ENCODE results near the gene IL10RA.

The IL10RA gene

DNA sequence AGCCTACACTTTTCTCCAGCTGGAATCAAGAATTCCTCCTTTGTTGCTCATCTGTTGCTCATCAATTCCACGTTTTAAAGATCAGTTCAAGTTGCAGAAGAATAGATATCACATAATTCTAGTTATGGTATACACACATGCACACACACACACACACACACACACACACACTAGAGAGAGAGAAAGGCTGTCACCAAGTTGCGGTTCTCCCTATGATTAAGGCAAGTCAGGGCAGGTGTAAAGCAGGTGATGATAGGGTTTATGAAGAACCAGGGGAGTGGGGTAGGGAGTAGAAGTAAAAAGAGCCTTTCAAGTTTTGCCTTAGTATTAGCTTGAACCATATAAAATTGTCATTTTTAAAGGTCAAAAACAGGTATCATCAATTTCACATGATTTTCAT is 59.0 kb downstream of the IL10RA start:
- no peak overlapping the region for H3K4me3 ChIP-seq (ENCODE audit: low read length)
- H3K4me1 ChIP-seq (ENCODE audit: control insufficient read depth, low read depth, low read length): no peaks in the 10 kb centered on the region
- no peaks in the 10 kb centered on the region for H3K27me3 ChIP-seq (ENCODE audit: control insufficient read depth, insufficient read depth, low read length)
- no peak overlapping the region for H3K27ac ChIP-seq (ENCODE audit: low read length)
- H3K36me3 ChIP-seq (ENCODE audit: control insufficient read depth, low read depth, low read length): no peaks in the 10 kb centered on the region
- H3K9me3 ChIP-seq (ENCODE audit: control insufficient read depth, low read depth, low read length): no peaks in the 10 kb centered on the region
- no peak overlapping the region for H3K9ac ChIP-seq (ENCODE audit: low read length)

DNA sequence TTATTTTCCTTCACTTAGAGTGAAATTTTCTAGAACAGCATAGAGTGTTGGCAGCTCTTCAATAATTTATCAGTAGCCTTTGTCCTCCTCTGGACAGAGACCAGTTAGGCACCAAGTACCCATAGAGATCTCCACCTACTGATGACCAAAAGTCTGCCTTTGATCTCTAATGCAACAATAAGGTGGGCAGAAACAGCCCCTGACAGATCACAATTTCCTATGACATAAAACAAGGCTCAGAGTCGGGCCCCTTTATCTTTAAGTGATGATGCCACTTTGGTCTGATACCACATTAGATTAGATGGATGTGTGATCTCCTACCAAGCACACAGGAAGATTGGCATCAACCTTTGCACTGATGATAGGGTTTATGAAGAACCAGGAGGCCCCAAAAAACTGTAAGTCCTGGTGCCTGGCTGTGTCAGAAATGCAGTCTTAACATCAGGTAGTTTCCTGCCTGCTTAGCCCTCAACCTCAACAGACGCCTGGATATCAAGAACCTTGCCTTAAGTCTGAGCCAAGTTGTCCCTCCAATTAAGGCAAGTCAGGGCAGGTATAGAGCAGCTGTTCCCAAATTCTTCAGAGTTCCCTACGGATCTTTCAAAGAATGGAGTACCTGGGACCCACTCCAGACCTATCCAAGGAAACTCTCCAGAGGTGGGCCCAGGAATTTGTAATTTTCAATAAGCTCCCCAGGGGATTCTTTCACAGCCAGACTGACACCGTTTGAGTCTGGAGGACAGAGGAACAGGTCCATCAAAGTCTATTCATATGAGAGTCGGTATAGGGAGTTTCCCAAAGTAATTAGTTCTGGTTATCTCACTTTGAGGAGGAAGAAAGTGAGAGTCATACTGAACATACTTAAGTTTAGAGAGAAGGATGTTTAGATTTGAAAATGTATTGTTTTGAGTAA is 60.1 kb downstream of the IL10RA start:
- Histone ChIP-seq H3K9ac (ENCODE audit: low read length) (no peak overlapping the region), H3K27me3 (ENCODE audit: control insufficient read depth, insufficient read depth, low read length) (no peaks in the 10 kb centered on the region), H3K4me3 (ENCODE audit: low read length) (no peak overlapping the region)

DNA sequence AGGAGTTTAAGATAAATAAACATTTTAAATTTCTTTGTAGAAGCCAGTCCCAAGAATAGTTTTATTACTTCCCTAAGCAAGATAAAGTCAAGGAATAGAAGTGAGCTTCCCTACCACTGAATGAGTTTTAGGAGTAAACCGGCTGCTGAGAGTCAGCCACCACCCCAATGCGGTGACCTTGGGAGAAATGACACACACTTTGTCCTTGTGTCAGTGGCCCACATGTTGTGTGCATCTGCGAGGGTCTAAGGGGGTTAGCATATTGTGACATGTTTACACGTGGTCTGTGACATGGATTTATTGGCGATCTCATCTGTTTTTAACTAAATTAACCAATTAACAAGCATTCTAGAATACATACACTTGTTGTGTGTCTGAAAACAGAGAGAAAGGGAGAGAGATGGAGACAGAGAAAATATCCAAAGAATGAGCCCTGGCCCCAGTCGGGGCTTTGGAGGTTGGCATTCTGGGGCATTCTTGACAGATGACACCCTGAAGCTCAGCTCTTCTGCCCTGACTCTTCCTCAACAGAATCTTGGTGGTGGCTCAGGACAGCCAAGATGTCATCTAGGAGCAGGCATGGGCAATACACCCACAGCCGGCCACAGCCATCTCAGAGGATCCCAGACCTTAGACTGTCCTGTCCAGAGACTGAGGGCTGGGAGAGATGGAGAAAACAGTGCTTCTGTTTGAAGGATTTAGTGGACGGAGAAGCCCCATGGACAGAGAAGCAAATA is 60.9 kb downstream of the IL10RA start:
- no peaks in the 10 kb centered on the region for H3K36me3 ChIP-seq (ENCODE audit: control insufficient read depth, low read depth, low read length)
- no peaks in the 10 kb centered on the region for H3K4me1 ChIP-seq (ENCODE audit: control insufficient read depth, low read depth, low read length)
- H3K27me3 ChIP-seq (ENCODE audit: control insufficient read depth, insufficient read depth, low read length): no peaks in the 10 kb centered on the region
- no peak overlapping the region for H3K4me3 ChIP-seq (ENCODE audit: low read length)
- no peak overlapping the region for H3K9ac ChIP-seq (ENCODE audit: low read length)
- H3K27ac ChIP-seq (ENCODE audit: low read length): no peak overlapping the region
- H3K9me3 ChIP-seq (ENCODE audit: control insufficient read depth, low read depth, low read length): no peaks in the 10 kb centered on the region

More for the DNA sequence above, 60.1 kb downstream of the IL10RA start:
- Histone ChIP-seq H3K36me3 (ENCODE audit: control insufficient read depth, low read depth, low read length) (no peaks in the 10 kb centered on the region), H3K27ac (ENCODE audit: low read length) (no peak overlapping the region), H3K9me3 (ENCODE audit: control insufficient read depth, low read depth, low read length) (no peaks in the 10 kb centered on the region), H3K4me1 (ENCODE audit: control insufficient read depth, low read depth, low read length) (no peaks in the 10 kb centered on the region)

DNA sequence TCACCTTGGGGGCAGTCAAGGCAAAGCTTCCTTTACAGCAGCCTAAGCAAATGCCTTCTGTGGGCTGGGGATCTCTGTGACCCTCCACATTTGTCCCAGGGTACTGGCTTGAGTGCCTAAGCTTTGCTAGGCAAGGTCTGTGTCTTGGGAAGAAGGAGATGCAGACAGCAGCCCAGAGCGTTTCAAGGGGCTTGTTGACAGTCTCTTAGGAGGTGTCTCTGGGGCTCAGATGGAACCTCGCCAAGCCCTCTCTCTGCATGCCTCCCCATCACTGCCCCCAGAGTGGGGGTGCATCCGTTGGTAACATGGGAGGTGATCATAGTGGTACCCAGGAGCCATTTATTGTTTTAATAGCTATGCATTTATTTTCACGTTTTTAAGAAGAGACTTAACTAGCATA is 61.6 kb downstream of the IL10RA start:
- Histone ChIP-seq H3K4me1 (ENCODE audit: control insufficient read depth, low read depth, low read length) (no peaks in the 10 kb centered on the region), H3K9me3 (ENCODE audit: control insufficient read depth, low read depth, low read length) (no peaks in the 10 kb centered on the region), H3K27ac (ENCODE audit: low read length) (no peak overlapping the region), H3K27me3 (ENCODE audit: control insufficient read depth, insufficient read depth, low read length) (no peaks in the 10 kb centered on the region), H3K4me3 (ENCODE audit: low read length) (no peak overlapping the region), H3K36me3 (ENCODE audit: control insufficient read depth, low read depth, low read length) (no peaks in the 10 kb centered on the region), H3K9ac (ENCODE audit: low read length) (no peak overlapping the region)

DNA sequence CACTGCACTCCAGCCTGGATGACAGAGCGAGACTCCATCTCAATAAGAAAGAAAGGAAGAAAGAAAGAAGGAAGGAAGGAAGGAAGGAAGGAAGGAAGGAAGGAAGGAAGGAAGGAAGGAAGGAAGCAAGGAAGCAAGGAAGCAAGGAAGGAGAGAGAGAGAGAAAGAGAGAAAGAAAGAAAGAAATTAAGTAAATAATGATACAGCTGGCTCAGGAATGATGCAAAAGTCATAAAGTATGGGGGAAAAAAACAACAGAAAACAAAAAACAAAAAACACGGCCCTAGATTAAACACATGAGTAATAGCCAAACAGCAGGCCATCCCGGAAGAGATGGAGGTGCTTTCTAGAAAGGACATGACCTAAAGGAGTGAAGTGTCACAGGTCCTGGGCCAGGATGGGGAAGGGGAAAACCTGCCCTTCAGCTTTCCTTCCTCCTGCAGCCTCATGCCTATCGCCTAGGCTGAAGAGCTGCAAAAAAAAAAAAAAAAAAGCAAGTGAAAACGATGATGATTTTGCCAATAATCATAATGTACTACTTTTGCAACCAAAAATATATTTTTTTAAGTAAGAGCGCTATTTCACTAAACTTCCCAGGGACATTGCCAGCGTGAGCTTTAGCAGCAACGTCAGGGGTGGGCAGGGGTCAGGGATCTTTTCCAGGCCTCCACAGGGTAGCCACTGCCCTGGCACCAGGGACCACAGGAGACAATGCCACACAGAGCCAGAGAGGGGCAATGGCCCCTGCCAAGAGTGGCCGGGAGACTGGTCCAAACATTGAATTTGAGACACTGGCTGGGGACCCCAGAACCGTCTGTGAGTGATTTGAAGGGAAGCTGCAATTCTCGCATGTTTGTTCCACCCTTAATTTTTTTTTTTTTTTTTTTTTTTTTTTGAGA is 62.5 kb downstream of the IL10RA start:
- no peak overlapping the region for H3K27ac ChIP-seq (ENCODE audit: low read length)
- no peak overlapping the region for H3K4me3 ChIP-seq (ENCODE audit: low read length)
- no peaks in the 10 kb centered on the region for H3K9me3 ChIP-seq (ENCODE audit: control insufficient read depth, low read depth, low read length)
- H3K4me1 ChIP-seq (ENCODE audit: control insufficient read depth, low read depth, low read length): no peaks in the 10 kb centered on the region
- no peaks in the 10 kb centered on the region for H3K36me3 ChIP-seq (ENCODE audit: control insufficient read depth, low read depth, low read length)
- no peaks in the 10 kb centered on the region for H3K27me3 ChIP-seq (ENCODE audit: control insufficient read depth, insufficient read depth, low read length)
- H3K9ac ChIP-seq (ENCODE audit: low read length): no peak overlapping the region

DNA sequence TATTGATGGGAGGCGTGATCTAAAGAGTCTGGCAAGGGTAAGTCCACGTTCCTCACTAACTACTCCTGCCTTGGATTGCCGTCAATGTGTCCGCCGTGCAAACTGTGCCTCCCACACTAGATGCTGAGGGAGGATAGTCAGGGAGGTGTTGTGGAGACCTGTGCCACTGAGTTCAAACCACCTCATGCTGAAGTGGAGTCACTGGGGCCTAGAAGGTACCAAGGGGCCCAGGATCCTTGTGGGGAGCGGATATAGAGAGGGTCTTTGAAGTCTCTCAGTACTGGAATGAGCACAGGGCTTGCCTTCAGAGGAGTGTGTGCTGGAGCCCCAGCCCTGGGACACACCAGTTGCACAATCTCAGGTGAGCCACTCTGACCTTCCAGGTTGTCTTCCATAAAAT is 63.6 kb downstream of the IL10RA start:
- H3K27ac ChIP-seq (ENCODE audit: low read length): no peak overlapping the region
- no peaks in the 10 kb centered on the region for H3K4me1 ChIP-seq (ENCODE audit: control insufficient read depth, low read depth, low read length)
- H3K9ac ChIP-seq (ENCODE audit: low read length): no peak overlapping the region
- no peaks in the 10 kb centered on the region for H3K9me3 ChIP-seq (ENCODE audit: control insufficient read depth, low read depth, low read length)
- H3K4me3 ChIP-seq (ENCODE audit: low read length): no peak overlapping the region
- H3K27me3 ChIP-seq (ENCODE audit: control insufficient read depth, insufficient read depth, low read length): no peaks in the 10 kb centered on the region
- no peaks in the 10 kb centered on the region for H3K36me3 ChIP-seq (ENCODE audit: control insufficient read depth, low read depth, low read length)

DNA sequence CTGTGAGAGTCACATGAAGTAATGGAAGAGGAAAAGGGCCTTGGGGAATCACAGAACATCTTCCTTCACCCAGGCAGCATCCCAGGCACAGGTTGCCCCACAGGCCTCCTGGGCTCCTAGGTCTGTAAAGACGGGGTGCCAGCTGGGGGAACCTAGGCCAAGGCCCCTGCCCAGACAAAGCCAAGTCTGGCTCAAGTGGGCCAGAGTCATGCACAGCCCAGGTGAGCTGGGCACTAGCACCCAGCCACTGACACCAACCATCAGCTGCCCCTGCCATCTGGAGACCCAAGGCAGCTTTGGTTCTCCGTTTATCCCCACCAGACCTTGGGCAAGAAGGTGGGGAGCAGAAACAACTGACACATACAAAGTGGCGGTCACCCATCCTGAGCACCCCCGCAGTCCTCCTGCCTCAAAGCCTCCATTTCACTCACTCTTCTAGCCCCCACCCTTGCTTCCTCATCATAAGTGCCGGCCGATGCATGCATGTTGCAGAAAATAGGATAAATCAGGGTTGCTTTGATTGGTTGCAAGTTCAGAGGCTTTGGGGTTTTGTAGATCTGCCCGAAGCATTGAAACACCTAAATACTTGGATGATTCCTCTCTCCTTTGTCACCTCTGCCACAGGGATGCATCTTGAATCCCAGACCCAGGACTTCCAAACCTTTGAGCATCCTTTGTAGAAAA is 64.2 kb downstream of the IL10RA start:
- Histone ChIP-seq H3K9ac (ENCODE audit: low read length) (no peak overlapping the region), H3K27me3 (ENCODE audit: control insufficient read depth, insufficient read depth, low read length) (no peaks in the 10 kb centered on the region), H3K4me1 (ENCODE audit: control insufficient read depth, low read depth, low read length) (no peaks in the 10 kb centered on the region), H3K4me3 (ENCODE audit: low read length) (no peak overlapping the region), H3K9me3 (ENCODE audit: control insufficient read depth, low read depth, low read length) (no peaks in the 10 kb centered on the region), H3K36me3 (ENCODE audit: control insufficient read depth, low read depth, low read length) (no peaks in the 10 kb centered on the region), H3K27ac (ENCODE audit: low read length) (no peak overlapping the region)

All from iPS-18a (cell line).